ENCODE measurements around the gene RASAL3.

Gene RASAL3

DNA sequence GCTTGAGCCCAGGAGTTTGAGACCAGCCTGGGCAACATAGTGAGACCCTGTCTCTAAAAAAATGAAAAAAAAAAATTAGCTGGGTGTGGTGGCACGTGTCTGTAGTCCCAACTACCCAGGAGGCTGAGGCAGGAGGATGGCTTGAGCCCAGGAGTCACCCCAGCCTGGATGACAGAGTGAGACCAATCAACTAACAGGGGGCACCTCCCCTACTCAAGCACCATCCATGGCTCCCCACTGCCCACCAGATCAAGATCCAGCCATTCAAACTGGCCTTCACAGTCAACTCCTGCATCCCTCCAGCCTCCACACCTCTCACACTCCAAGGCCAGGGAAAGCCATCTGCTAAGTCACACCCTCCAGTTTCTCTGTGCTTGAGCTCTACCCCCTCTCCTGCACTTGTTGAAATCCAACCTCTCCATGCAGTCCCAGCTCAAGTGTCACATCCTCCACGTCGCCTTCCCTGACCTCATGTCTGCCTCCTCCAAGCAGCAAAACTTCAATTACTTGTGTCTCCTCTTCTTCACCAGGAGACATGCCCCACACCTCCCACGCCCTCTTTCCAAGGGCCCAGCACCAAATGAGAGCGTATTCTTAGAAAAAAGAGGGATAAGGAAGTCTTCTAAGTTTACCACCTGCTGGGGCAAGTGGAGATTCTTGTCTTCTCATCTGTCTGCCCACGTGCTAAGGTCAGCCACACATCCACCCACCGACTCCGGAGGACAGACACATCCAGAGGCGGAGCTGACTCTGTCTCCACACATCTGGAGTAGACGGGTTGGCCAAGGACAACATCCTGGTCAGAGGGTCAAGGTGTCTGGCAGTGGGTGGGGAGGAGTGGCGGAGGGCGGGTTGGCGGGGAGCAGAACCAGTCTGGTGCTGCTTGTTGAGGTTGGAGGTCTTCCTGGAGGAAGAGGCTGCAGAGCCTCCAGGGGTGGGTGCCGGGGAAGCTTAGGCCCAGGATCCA lies 43.0 kb upstream of the RASAL3 start:
- H3K4me2 ChIP-seq (ENCODE audit: insufficient read depth, low read length), result no peak overlapping the region
- no peaks in the 10 kb centered on the region for H3K9me3 ChIP-seq (ENCODE audit: insufficient read depth, low read length, severe bottlenecking)
- H3K79me2 ChIP-seq (ENCODE audit: insufficient read depth, low read length), result no peaks in the 10 kb centered on the region
- no peak for ATAC-seq (ENCODE audit: insufficient read depth, low read depth)
- H2AFZ ChIP-seq (ENCODE audit: low read depth, low read length), result no peak overlapping the region
- H3K36me3 ChIP-seq (ENCODE audit: insufficient read depth, low read length), result no peaks in the 10 kb centered on the region
- TF ChIP-seq EZH2 (IDR thresholded peaks at IDR 0.05; ENCODE audit: borderline replicate concordance, low read depth, low read length, severe bottlenecking), result no peak
- TF ChIP-seq, protein P1, sequence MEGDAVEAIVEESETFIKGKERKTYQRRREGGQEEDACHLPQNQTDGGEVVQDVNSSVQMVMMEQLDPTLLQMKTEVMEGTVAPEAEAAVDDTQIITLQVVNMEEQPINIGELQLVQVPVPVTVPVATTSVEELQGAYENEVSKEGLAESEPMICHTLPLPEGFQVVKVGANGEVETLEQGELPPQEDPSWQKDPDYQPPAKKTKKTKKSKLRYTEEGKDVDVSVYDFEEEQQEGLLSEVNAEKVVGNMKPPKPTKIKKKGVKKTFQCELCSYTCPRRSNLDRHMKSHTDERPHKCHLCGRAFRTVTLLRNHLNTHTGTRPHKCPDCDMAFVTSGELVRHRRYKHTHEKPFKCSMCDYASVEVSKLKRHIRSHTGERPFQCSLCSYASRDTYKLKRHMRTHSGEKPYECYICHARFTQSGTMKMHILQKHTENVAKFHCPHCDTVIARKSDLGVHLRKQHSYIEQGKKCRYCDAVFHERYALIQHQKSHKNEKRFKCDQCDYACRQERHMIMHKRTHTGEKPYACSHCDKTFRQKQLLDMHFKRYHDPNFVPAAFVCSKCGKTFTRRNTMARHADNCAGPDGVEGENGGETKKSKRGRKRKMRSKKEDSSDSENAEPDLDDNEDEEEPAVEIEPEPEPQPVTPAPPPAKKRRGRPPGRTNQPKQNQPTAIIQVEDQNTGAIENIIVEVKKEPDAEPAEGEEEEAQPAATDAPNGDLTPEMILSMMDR (IDR thresholded peaks at IDR 0.05; ENCODE audit: borderline replicate concordance, extremely low read depth, low read length, poor library complexity, severe bottlenecking), result no peak
- no peaks in the 10 kb centered on the region for H3K27me3 ChIP-seq (ENCODE audit: insufficient read depth, low read length, poor library complexity)
- no peaks in the 10 kb centered on the region for H4K20me1 ChIP-seq (ENCODE audit: insufficient read depth, low read length)
- DNase-seq, result no peak
- H3K4me3 ChIP-seq (ENCODE audit: low read depth in 1 of 2, low read length in 2 of 2), result no peak overlapping the region
- H3K9ac ChIP-seq (ENCODE audit: low read depth, low read length), result no peak overlapping the region
- H3K27ac ChIP-seq (ENCODE audit: low read length), result no peak overlapping the region
- no peaks in the 10 kb centered on the region for H3K4me1 ChIP-seq (ENCODE audit: insufficient read depth, low read length)

DNA sequence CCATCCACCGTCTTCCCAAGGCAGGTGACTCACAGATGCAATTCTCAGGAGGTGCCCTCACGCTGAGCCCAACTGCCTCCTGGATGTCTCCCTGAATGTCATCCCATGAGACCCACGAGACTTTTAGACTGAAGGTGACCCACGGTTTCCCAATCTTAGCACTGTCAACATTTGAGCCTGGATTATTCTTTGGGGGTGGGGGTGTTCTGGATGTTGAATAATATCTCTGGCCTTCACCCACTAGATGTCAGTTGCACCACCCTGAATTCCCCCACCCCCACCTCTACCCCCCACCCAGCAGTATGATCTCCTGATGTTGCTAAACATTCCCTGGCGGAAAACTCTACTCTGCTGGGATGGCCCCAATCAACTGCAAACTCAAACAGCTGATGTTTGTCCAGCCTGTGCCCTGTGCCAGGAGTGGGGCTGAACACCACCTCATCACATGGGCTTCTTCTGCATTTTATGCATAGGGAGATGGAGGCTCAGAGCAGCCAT lies 41.8 kb upstream of the RASAL3 start:
- Histone ChIP-seq H3K27ac (ENCODE audit: low read length) (no peak overlapping the region), H4K20me1 (ENCODE audit: insufficient read depth, low read length) (no peaks in the 10 kb centered on the region), H3K4me2 (ENCODE audit: insufficient read depth, low read length) (no peak overlapping the region), H3K4me3 (ENCODE audit: low read depth in 1 of 2, low read length in 2 of 2) (no peak overlapping the region), H3K27me3 (ENCODE audit: insufficient read depth, low read length, poor library complexity) (no peaks in the 10 kb centered on the region), H3K9me3 (ENCODE audit: insufficient read depth, low read length, severe bottlenecking) (no peaks in the 10 kb centered on the region), H3K36me3 (ENCODE audit: insufficient read depth, low read length) (no peaks in the 10 kb centered on the region), H3K4me1 (ENCODE audit: insufficient read depth, low read length) (no peaks in the 10 kb centered on the region), H2AFZ (ENCODE audit: low read depth, low read length) (no peak overlapping the region), H3K79me2 (ENCODE audit: insufficient read depth, low read length) (no peaks in the 10 kb centered on the region), H3K9ac (ENCODE audit: low read depth, low read length) (no peak overlapping the region)
- no peak for DNase-seq
- ATAC-seq (ENCODE audit: insufficient read depth, low read depth), result no peak
- TF ChIP-seq EZH2 (IDR thresholded peaks at IDR 0.05; ENCODE audit: borderline replicate concordance, low read depth, low read length, severe bottlenecking), result no peak
- TF ChIP-seq, protein P1 (IDR thresholded peaks at IDR 0.05; ENCODE audit: borderline replicate concordance, extremely low read depth, low read length, poor library complexity, severe bottlenecking), result no peak

DNA sequence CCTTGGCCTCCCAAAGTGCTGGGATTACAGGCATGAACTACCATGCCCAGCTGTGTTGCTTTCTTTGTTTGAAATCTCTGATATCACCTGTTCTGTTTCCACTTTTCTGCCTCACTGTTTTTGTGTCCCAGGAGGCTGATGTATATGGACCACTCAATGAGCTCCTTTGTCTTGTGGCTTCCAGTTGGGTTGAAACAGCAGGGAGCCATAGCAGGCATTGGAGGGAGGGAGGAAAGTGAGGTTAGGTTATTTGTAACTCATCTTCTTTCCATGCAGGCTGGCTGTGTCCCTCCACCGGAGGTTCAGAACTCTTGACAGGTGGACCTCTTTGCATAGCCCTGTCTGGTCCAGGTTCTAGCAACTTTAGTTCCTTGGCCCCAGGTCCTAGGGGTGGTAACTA lies 37.9 kb upstream of the RASAL3 start:
- H3K9ac ChIP-seq (ENCODE audit: low read depth, low read length), result no peak overlapping the region
- DNase-seq (no peak), ATAC-seq (ENCODE audit: insufficient read depth, low read depth) (no peak)
- H3K79me2 ChIP-seq (ENCODE audit: insufficient read depth, low read length), result no peaks in the 10 kb centered on the region
- H3K36me3 ChIP-seq (ENCODE audit: insufficient read depth, low read length), result no peaks in the 10 kb centered on the region
- no peaks in the 10 kb centered on the region for H3K9me3 ChIP-seq (ENCODE audit: insufficient read depth, low read length, severe bottlenecking)
- no peak overlapping the region for H3K4me2 ChIP-seq (ENCODE audit: insufficient read depth, low read length)
- no peaks in the 10 kb centered on the region for H4K20me1 ChIP-seq (ENCODE audit: insufficient read depth, low read length)
- H3K4me1 ChIP-seq (ENCODE audit: insufficient read depth, low read length), result no peaks in the 10 kb centered on the region
- no peak for TF ChIP-seq EZH2 (IDR thresholded peaks at IDR 0.05; ENCODE audit: borderline replicate concordance, low read depth, low read length, severe bottlenecking)
- TF ChIP-seq, protein P1 (IDR thresholded peaks at IDR 0.05; ENCODE audit: borderline replicate concordance, extremely low read depth, low read length, poor library complexity, severe bottlenecking), result no peak
- H3K27me3 ChIP-seq (ENCODE audit: insufficient read depth, low read length, poor library complexity), result no peaks in the 10 kb centered on the region
- no peak overlapping the region for H3K4me3 ChIP-seq (ENCODE audit: low read depth in 1 of 2, low read length in 2 of 2)
- no peak overlapping the region for H2AFZ ChIP-seq (ENCODE audit: low read depth, low read length)
- no peak overlapping the region for H3K27ac ChIP-seq (ENCODE audit: low read length)

Data from DND-41 (cell line).